Uterus (tissue), 4 donors: ENCODE results near the gene TSPAN9. TPM values are rescaled to one million over a fixed set of nuclear protein-coding genes. Genes with fewer than 3 reads are reported as not detected.

Experiments used
- DNase-seq, 2 donors: peaks; one replicate each; pipeline ENCODE4 v3.0.0-alpha.2; 2019 to 2020
- H3K27ac ChIP-seq, 2 donors: fragments of 200-600 bp; sonication (generic); 1 replicate in 1 of 2; 2 replicates in 1 of 2; pipeline ENCODE4 v1.5.1; 2016 to 2018
- H3K27me3 ChIP-seq, 2 donors: fragments of 200-600 bp; sonication (generic); one replicate each; pipeline ENCODE4 v1.5.1; 2018 to 2019; ENCODE audit warnings: control low read depth in 1 of 2
- H3K36me3 ChIP-seq, 2 donors: fragments of 200-600 bp; sonication (generic); one replicate each; pipeline ENCODE4 v1.5.1; 2019; ENCODE audit warnings: control low read depth in 1 of 2
- H3K4me1 ChIP-seq, 2 donors: fragments of 200-600 bp; sonication (generic); one replicate each; pipeline ENCODE4 v1.5.1; 2018 to 2019; ENCODE audit warnings: control low read depth in 1 of 2
- H3K4me3 ChIP-seq, 2 donors: fragments of 200-600 bp; sonication (generic); 1 replicate in 1 of 2; 2 replicates in 1 of 2; pipeline ENCODE4 v1.5.1; 2018 to 2019; ENCODE audit warnings: mild to moderate bottlenecking in 1 of 2
- H3K9me3 ChIP-seq, 2 donors: fragments of 200-600 bp; sonication (generic); one replicate each; pipeline ENCODE4 v1.5.1; 2019; ENCODE audit warnings: control low read depth in 1 of 2
- POLR2A ChIP-seq, 2 donors: fragments of 450-650 bp; IDR thresholded peaks; one replicate each; pipeline ENCODE4 v1.6.1; 2016; ENCODE audit warnings: antibody characterized with exemption in 2 of 2, mild to moderate bottlenecking in 1 of 2, moderate library complexity in 1 of 2
- intact Hi-C: fragments of 100-400 bp; cut with DNase I; formaldehyde crosslinking; loops from one replicate; pipeline ENCODE4 v1.15.1; 2023; ENCODE audit warnings: low total_unique reads
- total RNA-seq, 4 donors: library from RNA; depleted of rRNA in 3 of 4; stranded (reverse); fragments of >200 nt in 3 of 4; gene quantifications; one replicate each; pipeline versions ENCODE4 v1.1.0 to v1.2.4, GENCODE V29; 2014 to 2023
- TF ChIP-seq, protein P1 (sequence below), 4 experiments: fragments of 200-600 bp in 2 of 4; fragments of 450-650 bp in 2 of 4; sonication (generic) in 2 of 4; IDR thresholded peaks; one replicate each; pipeline ENCODE4 v1.5.1; 2016 to 2019; ENCODE audit warnings: antibody characterized with exemption in 4 of 4, mild to moderate bottlenecking in 2 of 4, moderate library complexity in 1 of 4
- donor health status: DM: yes; HTN: yes; CAD: no.

TSPAN9 gene
- total RNA-seq, 4 donors from 2014 or later = 47.9 to 106 (median 65.1) TPM

DNA sequence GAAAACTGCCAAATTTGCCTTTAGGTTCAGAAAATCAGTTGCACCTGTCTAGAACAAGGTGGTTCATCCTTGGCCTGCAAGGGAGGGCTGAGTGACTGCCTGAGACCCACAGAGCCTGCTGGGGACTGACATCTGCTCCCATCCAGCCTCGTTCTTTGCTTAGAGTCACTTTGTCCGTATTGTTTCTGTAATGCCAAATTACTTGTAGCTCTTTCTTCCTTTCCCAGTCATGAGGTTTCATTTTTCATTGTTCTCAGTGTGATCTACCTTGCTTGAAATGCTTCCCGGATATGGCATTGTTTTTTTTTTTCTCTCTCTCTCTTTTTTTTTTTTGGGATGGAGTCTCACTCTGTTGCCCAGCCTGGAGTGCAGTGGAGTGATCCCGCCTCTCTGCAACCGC is 21.3 kb downstream of the TSPAN9 start:
- DNase-seq = no peak
- Histone ChIP-seq H3K27ac (peak overlapping the region; percentile 88 to 90), H3K4me1 (peaks cover 9 to 20% of the 10 kb centered on the region in 2 donors), H3K27me3 (no peaks in the 10 kb centered on the region), H3K4me3 (no peak overlapping the region), H3K9me3 (no peaks in the 10 kb centered on the region), H3K36me3 (no peaks in the 10 kb centered on the region)
- intact Hi-C loops = no loop called here
- TF ChIP-seq, protein P1, sequence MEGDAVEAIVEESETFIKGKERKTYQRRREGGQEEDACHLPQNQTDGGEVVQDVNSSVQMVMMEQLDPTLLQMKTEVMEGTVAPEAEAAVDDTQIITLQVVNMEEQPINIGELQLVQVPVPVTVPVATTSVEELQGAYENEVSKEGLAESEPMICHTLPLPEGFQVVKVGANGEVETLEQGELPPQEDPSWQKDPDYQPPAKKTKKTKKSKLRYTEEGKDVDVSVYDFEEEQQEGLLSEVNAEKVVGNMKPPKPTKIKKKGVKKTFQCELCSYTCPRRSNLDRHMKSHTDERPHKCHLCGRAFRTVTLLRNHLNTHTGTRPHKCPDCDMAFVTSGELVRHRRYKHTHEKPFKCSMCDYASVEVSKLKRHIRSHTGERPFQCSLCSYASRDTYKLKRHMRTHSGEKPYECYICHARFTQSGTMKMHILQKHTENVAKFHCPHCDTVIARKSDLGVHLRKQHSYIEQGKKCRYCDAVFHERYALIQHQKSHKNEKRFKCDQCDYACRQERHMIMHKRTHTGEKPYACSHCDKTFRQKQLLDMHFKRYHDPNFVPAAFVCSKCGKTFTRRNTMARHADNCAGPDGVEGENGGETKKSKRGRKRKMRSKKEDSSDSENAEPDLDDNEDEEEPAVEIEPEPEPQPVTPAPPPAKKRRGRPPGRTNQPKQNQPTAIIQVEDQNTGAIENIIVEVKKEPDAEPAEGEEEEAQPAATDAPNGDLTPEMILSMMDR (IDR thresholded peaks at IDR 0.05) = no peak
- TF ChIP-seq POLR2A (IDR thresholded peaks at IDR 0.05) = no peak

DNA sequence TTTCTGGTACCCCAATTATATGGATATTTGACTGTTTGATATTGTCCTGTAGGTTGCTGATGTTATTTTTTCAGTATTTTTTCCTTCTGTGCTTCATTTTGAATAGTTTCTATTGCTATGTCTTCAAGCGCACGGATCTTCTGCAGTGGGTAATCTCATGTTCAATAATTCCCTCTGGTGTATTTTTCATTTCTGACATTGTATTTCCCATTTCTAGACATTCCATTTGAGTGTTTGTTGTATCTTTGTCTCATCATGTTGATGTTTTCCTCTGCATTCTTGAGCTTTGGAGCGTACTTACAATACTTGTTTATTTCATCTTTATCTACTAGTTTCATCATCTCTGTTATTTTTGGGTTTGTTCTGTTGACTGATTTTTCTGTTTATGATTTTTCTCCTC is 22.0 kb downstream of the TSPAN9 start:
- no peaks in the 10 kb centered on the region for H3K36me3 ChIP-seq
- H3K4me3 ChIP-seq = no peak overlapping the region
- DNase-seq = no peak
- H3K27ac ChIP-seq = peak overlapping the region; percentile 9 to 37
- H3K9me3 ChIP-seq = no peaks in the 10 kb centered on the region
- H3K27me3 ChIP-seq = no peaks in the 10 kb centered on the region
- H3K4me1 ChIP-seq = peaks cover 12 to 27% of the 10 kb centered on the region in 2 donors
- no peak for TF ChIP-seq POLR2A (IDR thresholded peaks at IDR 0.05)
- TF ChIP-seq, protein P1 (IDR thresholded peaks at IDR 0.05) = no peak
- intact Hi-C loops = no loop called here

DNA sequence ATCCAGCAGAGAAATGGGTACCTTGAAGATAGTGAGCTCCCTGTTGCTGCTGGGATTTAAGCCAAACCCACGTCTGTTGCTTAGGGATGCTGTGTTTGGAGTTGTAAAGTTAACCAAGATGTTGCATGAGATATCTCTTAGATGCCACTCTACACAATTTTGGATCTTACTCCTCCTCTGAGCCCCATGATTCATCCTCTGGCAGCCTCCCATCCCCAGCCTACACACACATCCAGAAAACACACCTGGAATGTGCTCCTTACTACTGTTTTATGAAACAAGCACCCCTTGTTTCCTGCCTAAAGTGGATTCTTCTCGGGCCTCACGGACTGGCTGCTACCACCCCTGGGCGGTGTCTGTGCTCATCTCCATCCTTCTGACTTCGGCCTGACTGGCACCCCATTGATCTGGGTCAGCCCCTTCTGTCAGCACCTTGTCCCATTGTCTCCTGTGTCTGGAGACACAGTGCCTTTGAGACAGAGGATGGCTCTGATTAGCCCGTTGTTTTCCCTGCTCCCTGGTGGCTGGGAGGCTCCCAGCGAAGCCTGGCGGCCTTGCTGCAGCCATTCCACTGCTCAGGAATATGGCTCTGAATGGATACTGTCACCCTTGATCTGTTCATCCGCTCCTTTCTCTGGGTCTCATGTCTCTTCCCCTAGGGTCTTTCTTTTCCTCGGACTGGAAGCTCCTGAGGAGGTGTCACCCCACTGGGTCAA is 24.3 kb downstream of the TSPAN9 start:
- no peaks in the 10 kb centered on the region for H3K27me3 ChIP-seq
- H3K4me1 ChIP-seq = peaks cover 12 to 49% of the 10 kb centered on the region in 2 donors
- no peaks in the 10 kb centered on the region for H3K36me3 ChIP-seq
- H3K27ac ChIP-seq = peak overlapping the region; percentile 79 to 86
- DNase-seq = peak; percentile 61 to 80
- H3K9me3 ChIP-seq = no peaks in the 10 kb centered on the region
- H3K4me3 ChIP-seq = no peak overlapping the region
- no peak for TF ChIP-seq POLR2A (IDR thresholded peaks at IDR 0.05)
- TF ChIP-seq, protein P1 (IDR thresholded peaks at IDR 0.05) = no peak
- intact Hi-C loops = no loop called here

DNA sequence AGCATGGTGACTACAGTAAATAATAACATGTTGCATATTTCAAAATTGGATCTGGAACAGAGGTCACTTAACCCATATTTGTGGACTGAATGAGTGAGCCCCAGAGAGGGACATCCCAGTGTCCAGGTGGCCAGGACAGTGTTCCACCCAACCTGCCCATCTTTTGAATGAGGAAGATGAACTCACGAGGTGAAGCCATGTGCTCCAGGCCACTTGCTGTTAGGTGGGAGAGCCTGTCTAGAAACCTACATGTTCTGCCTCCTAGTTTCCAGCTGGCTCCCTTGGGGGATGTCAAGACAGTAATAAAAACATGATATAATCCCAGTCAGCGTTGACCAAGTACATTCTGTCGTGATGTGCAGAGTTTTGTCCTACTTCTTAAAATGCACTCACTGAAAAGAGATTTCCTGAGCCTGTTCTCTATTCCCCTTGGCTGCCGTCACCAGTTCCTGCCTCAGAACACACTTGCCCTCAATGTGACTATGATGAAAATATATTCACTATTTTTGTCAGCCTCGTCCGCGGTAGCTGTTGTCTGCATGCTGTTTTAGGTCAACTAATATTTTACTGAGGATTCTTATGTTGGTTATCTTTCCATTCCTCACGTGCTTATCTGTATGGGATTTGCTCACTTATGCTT is 25.7 kb downstream of the TSPAN9 start:
- DNase-seq = peak; percentile 70 to 77
- H3K27ac ChIP-seq = peak overlapping the region; percentile 79 to 86
- H3K36me3 ChIP-seq = no peaks in the 10 kb centered on the region
- intact Hi-C loops = no loop called here
- H3K4me3 ChIP-seq = no peak overlapping the region
- H3K4me1 ChIP-seq = peaks cover 15 to 50% of the 10 kb centered on the region in 2 donors
- H3K9me3 ChIP-seq = no peaks in the 10 kb centered on the region
- no peaks in the 10 kb centered on the region for H3K27me3 ChIP-seq
- TF ChIP-seq, protein P1 (IDR thresholded peaks at IDR 0.05) = no peak
- no peak for TF ChIP-seq POLR2A (IDR thresholded peaks at IDR 0.05)

DNA sequence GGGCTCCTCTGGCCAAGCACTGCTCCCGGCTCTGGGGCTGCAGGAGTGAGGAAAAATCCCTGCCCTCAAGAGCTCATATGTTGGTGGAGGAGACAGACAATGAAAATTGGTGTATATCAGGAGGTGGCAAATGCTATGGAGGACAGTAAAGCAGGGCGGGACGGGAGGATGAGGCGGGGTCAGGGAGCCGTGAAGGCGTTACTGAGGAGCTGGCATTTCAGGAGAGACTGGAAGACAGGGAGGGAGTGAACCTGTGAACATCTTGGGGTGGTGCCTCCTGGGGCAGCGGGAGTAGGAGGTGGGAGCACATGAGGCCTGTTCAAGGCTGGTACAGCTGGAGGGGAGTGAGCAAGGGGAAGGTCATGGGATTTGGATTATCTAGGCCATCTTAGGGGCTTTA is 26.6 kb downstream of the TSPAN9 start:
- TF ChIP-seq, protein P1 (IDR thresholded peaks at IDR 0.05) = no peak
- no peak for TF ChIP-seq POLR2A (IDR thresholded peaks at IDR 0.05)
- intact Hi-C loops = no loop called here
- DNase-seq = no peak
- Histone ChIP-seq H3K4me3 (no peak overlapping the region), H3K4me1 (peaks cover 15 to 41% of the 10 kb centered on the region in 2 donors), H3K36me3 (no peaks in the 10 kb centered on the region), H3K9me3 (no peaks in the 10 kb centered on the region), H3K27ac (peak overlapping the region; percentile 79 to 86), H3K27me3 (no peaks in the 10 kb centered on the region)
